Posterior vena cava (tissue), 2 donors: ENCODE results near the gene DCAF8L1. TPM values are rescaled to one million over a fixed set of nuclear protein-coding genes. Genes with fewer than 3 reads are reported as not detected.

ENCODE experiments used
- total RNA-seq, 2 donors: library from RNA; stranded (reverse); fragmentation: NEBNext Ultra II Directional; extraction: Animal tissue kit (Norgen Biotek cat#: 25700); gene quantifications; one replicate each; pipeline ENCODE4 v1.2.1, GENCODE V29; 2021
- donor health status: DM: yes; HTN: yes; CAD: no.
- donor health status: DM: yes; HTN: yes; CAD: no.

DCAF8L1 gene
- total RNA-seq, 2 donors from 2014 or later: not detected

Other genes starting within 250 kb of the DCAF8L1 start
- gene MAGEB10, start 173.5 kb downstream of the DCAF8L1 start, total RNA-seq: not detected